ENCODE measurements around the gene GBX2. TPM values are rescaled to one million over a fixed set of nuclear protein-coding genes. Genes with fewer than 3 reads are reported as not detected.

The GBX2 gene
- not detected in 2 replicates for total RNA-seq (2022)
- Bru-seq, nascent RNA: not detected
- not detected for BruChase-seq, experiment 1, labeled RNA remaining after a 6-hour chase
- not detected for BruChase-seq, experiment 2, labeled RNA remaining after a 2-hour chase
- long read RNA-seq: 0 reads

- intact Hi-C loops (cut with micrococcal nuclease): no loop called here
- ChIA-PET POLR2A (no interaction called here), CTCF (no interaction called here)
- H3K9me3 Mint-ChIP-seq (ENCODE audit: unreplicated experiment): no peaks in the 10 kb centered on the region
- TF ChIP-seq CTCF (IDR thresholded peaks at IDR 0.05; ENCODE audit: unreplicated experiment): no peak
- H3K4me1 Mint-ChIP-seq (ENCODE audit: insufficient read depth, unreplicated experiment): peaks cover 5% of the 10 kb centered on the region
- H3K27ac Mint-ChIP-seq (ENCODE audit: low read depth, unreplicated experiment): no peak within 1 kb of the TSS
- BruUV-seq (replicated peaks): no TSS peak
- H3K27me3 Mint-ChIP-seq (ENCODE audit: insufficient read depth, unreplicated experiment): peaks cover 49% of the 10 kb centered on the region
- H3K36me3 Mint-ChIP-seq (ENCODE audit: insufficient read depth, unreplicated experiment): no peaks in the 10 kb centered on the region
- DNase-seq (ENCODE audit: unreplicated experiment): no peak
- no peak within 1 kb of the TSS for H3K4me3 Mint-ChIP-seq (ENCODE audit: unreplicated experiment)
These were observed at the start of gene GBX2 for GRCh38 chr2:236168110-236169080. Gene GBX2 (minus strand): TSS chr2:236168386. CDS start chr2:236167971, 415 bp downstream.

GRCh38 chr2:236217926-236218325 is 49.7 kb upstream of the GBX2 start:
- POLR2A ChIA-PET: no interaction called here
- no peak overlapping the region for H3K4me3 Mint-ChIP-seq (ENCODE audit: unreplicated experiment)
- no peak for DNase-seq (ENCODE audit: unreplicated experiment)
- intact Hi-C loops (cut with micrococcal nuclease): no loop called here
- no peaks in the 10 kb centered on the region for H3K4me1 Mint-ChIP-seq (ENCODE audit: insufficient read depth, unreplicated experiment)
- H3K27ac Mint-ChIP-seq (ENCODE audit: low read depth, unreplicated experiment): no peak overlapping the region
- H3K36me3 Mint-ChIP-seq (ENCODE audit: insufficient read depth, unreplicated experiment): peaks cover 6% of the 10 kb centered on the region
- CTCF ChIA-PET: no interaction called here
- TF ChIP-seq CTCF (IDR thresholded peaks at IDR 0.05; ENCODE audit: unreplicated experiment): no peak
- no TSS peak for BruUV-seq (replicated peaks)
- H3K9me3 Mint-ChIP-seq (ENCODE audit: unreplicated experiment): no peaks in the 10 kb centered on the region
- peaks cover 30% of the 10 kb centered on the region for H3K27me3 Mint-ChIP-seq (ENCODE audit: insufficient read depth, unreplicated experiment)

GRCh38 chr2:236216711-236217110 is 48.5 kb upstream of the GBX2 start:
- BruUV-seq (replicated peaks): no TSS peak
- intact Hi-C loops (cut with micrococcal nuclease): no loop called here
- POLR2A ChIA-PET: no interaction called here

More at GRCh38 chr2:236216711-236217110, 48.5 kb upstream of the GBX2 start:
- no peaks in the 10 kb centered on the region for H3K9me3 Mint-ChIP-seq (ENCODE audit: unreplicated experiment)
- peaks cover 28% of the 10 kb centered on the region for H3K27me3 Mint-ChIP-seq (ENCODE audit: insufficient read depth, unreplicated experiment)
- no peak overlapping the region for H3K27ac Mint-ChIP-seq (ENCODE audit: low read depth, unreplicated experiment)
- no peaks in the 10 kb centered on the region for H3K4me1 Mint-ChIP-seq (ENCODE audit: insufficient read depth, unreplicated experiment)
- peaks cover 6% of the 10 kb centered on the region for H3K36me3 Mint-ChIP-seq (ENCODE audit: insufficient read depth, unreplicated experiment)
- TF ChIP-seq CTCF (IDR thresholded peaks at IDR 0.05; ENCODE audit: unreplicated experiment): no peak
- no peak overlapping the region for H3K4me3 Mint-ChIP-seq (ENCODE audit: unreplicated experiment)
- CTCF ChIA-PET: no interaction called here
- DNase-seq (ENCODE audit: unreplicated experiment): no peak
